PFSK-1 (cell line): ENCODE results near the gene RASA2.

ENCODE experiments used
- POLR2AphosphoS5 ChIP-seq: IDR thresholded peaks from 2 replicates; pipeline ENCODE4 v1.6.1; 2012; ENCODE audit warnings: low read depth, mild to moderate bottlenecking, control low read depth, low read length, moderate library complexity
- TF ChIP-seq, protein P1 (sequence below), 2 experiments: IDR thresholded peaks; 2 replicates each; pipeline versions ENCODE4 v1.6.1 to v1.8.0; 2011 to 2012; ENCODE audit warnings: low read depth in 2 of 2, low read length in 2 of 2, control low read depth in 1 of 2, inconsistent platforms in 1 of 2, mild to moderate bottlenecking in 1 of 2, moderate library complexity in 1 of 2; ENCODE audit not compliant: insufficient read depth in 1 of 2

- TF ChIP-seq POLR2AphosphoS5: no peak
- TF ChIP-seq, protein P1, sequence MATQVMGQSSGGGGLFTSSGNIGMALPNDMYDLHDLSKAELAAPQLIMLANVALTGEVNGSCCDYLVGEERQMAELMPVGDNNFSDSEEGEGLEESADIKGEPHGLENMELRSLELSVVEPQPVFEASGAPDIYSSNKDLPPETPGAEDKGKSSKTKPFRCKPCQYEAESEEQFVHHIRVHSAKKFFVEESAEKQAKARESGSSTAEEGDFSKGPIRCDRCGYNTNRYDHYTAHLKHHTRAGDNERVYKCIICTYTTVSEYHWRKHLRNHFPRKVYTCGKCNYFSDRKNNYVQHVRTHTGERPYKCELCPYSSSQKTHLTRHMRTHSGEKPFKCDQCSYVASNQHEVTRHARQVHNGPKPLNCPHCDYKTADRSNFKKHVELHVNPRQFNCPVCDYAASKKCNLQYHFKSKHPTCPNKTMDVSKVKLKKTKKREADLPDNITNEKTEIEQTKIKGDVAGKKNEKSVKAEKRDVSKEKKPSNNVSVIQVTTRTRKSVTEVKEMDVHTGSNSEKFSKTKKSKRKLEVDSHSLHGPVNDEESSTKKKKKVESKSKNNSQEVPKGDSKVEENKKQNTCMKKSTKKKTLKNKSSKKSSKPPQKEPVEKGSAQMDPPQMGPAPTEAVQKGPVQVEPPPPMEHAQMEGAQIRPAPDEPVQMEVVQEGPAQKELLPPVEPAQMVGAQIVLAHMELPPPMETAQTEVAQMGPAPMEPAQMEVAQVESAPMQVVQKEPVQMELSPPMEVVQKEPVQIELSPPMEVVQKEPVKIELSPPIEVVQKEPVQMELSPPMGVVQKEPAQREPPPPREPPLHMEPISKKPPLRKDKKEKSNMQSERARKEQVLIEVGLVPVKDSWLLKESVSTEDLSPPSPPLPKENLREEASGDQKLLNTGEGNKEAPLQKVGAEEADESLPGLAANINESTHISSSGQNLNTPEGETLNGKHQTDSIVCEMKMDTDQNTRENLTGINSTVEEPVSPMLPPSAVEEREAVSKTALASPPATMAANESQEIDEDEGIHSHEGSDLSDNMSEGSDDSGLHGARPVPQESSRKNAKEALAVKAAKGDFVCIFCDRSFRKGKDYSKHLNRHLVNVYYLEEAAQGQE (IDR thresholded peaks at IDR 0.05; ENCODE audit: insufficient read depth in 1 of 2, low read depth in 2 of 2, low read length in 2 of 2): no peak
Measured at GRCh38 chr3:141576744-141577052, 89.9 kb downstream of the RASA2 start.
